VCaP (cell line): ENCODE data around the gene PLCXD1.

ENCODE experiments used
- H3K27ac ChIP-seq: fragments of 450-650 bp; 2 replicates; pipeline ENCODE4 v1.5.1; 2017
- CTCF ChIP-seq: fragments of 450-650 bp; conservative IDR thresholded peaks from 2 replicates; pipeline ENCODE4 v1.5.1; 2017; ENCODE audit warnings: mild to moderate bottlenecking, moderate library complexity

The PLCXD1 gene

DNA sequence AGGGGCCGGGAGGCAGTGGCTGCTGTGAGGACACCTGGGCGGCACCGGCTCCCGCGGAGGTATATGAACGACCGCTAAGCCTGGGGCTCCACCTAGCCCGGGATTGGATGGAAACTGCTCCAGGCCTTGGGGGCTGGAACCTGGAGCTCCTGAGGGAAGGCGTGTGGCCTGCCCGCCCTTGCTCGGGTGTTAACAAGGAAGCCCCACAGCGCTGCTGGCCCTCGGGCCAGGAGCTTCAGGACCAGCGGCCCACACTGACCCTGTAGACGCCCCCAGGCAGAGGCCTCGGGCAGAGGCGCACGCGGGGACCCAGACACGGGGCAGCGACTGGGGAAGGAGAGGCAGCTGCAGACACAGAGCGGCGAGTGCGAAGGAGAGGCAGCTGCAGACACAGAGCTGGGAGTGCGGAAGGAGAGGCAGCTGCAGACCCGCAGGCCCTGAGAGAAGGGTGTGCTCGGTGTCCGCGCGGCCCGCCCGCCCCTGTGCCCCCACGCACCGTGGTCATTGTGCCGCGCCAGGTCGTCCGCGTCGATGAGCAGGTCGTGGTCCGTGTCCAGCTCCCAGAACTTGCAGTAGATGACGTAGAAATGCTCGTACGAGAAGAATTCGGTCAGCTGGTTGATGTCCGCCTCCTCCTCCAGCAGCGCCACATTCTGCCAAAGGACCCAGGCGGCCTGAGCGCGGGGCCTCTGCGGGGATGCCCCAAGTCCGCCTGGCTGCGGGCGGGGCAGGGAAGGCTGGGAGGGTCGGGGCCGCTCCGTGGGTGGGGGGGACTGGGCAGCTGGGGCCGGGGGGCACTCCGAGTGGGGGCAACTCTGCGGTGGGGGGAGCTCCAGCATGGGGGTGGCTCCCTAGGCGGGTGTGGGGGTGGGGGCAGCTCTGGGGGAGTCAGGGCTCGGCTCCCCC is 64.1 kb downstream of the PLCXD1 start:
- no peak overlapping the region for H3K27ac ChIP-seq
- TF ChIP-seq CTCF = no peak

DNA sequence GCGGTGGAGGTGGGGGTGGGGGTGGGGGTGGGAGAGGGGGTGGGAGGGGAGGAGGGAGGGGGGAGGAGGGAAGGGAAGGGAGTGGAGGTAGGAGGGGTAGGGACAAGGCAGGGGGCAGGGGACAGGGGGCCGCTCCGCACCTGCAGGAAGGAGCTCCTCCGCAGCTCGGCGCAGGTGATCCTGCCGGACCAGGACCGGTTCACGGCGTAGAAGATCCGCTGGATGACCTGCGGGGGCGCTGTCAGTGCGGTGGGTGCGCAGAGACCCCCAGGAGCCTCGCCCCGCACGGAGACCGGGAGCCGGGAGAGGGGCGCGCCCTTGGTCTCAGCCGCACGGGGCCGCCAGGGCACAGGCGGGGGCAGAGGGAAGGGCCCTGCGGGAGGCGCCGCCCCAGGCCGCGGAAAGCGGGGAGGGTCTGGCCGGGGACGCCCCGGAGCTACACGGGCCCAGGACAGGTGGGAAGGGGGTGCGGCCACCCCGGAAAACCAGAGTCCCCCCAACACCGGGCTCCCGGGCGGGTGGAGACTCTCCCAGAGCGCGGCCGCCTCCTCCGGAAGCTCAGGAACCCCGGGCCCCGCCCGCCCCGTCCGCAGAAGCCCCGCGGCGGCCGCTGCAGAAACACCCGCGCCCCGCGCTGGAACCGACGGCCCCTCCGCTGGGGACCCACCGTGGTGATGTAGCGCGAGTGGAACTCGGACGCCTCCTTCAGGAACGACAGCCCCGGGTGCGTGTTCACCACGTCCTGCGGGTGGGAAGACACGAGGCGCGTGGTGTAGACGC is 65.0 kb downstream of the PLCXD1 start:
- no peak for TF ChIP-seq CTCF
- no peak overlapping the region for H3K27ac ChIP-seq

- no peak overlapping the region for H3K27ac ChIP-seq
- no peak for TF ChIP-seq CTCF
Measured at GRCh38 chrX:347351-348117, 66.4 kb downstream of the PLCXD1 start.

DNA sequence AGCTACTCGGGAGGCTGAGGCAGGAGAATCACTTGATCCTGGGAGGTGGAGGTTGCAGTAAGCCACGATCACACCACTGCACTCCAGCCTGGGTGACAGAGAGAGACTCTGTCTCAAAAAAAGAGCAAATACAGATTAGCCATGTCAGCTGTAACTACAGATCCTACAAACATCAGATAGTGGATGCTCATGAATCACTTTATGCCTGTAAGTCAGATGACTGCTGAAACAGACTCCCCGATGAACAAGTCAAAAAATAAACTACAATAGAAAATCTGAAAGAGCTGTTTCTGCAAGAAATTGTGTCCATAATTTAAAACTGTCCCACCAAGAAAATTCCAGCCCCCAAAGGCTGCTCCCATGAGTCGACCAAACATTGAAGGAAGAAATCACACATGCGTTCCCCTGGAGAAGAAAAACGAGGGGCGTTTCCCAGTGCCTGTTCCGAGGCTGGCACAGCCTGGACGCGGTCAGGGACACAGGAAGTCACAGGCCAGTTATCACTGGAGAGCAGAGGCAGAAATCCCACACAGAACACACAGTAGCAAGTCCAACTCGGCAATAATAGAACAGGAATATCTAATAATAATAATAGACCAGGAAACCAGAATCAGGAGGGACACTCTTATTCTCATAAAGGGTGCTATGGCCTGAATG is 67.4 kb downstream of the PLCXD1 start:
- TF ChIP-seq CTCF = no peak
- no peak overlapping the region for H3K27ac ChIP-seq

DNA sequence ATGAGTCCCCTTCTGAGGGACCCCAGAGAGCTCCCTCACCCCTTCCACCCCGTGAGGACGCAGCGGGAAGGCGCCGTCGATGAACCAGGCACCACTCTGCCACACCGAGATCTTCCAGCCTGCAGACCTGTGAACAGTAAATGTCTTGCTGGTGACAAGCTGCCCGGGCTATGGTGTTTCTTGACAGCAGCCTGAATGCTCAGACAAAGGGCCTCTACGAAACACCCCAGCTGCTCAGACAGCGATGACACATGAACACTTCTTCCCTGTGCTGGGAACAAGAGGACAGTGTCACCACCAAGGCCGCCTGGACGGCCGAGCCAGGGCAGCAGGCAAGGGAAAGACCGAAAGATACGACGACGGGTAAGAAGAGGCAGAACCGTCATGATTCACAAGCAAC is 68.0 kb downstream of the PLCXD1 start:
- no peak overlapping the region for H3K27ac ChIP-seq
- no peak for TF ChIP-seq CTCF

GRCh38 chrX:349702-350101 is 68.5 kb downstream of the PLCXD1 start:
- H3K27ac ChIP-seq = no peak overlapping the region

More at GRCh38 chrX:349702-350101, 68.5 kb downstream of the PLCXD1 start:
- no peak for TF ChIP-seq CTCF
